HepG2 (cell line): ENCODE measurements around the gene BANP. TPM values are rescaled to one million over a fixed set of nuclear protein-coding genes. Genes with fewer than 3 reads are reported as not detected.

Source experiments
- ATAC-seq: fragments of 200-7000 bp; cut with Tn5 transposase; 3 replicates; pipeline ENCODE4 v1.9.1; 2020; ENCODE audit warnings: mild to moderate bottlenecking, moderate library complexity
- BruUV-seq: library from RNA; stranded (reverse); fragments of 400-500 nt; replicated peaks from 2 replicates; lab custom pipeline; 2021; lab: Mats Ljungman, UMichigan
- CTCF ChIA-PET: fragments of 300-600 bp; formaldehyde crosslinking; extraction: SDS; loops from one replicate; lab custom pipeline; 2021; ENCODE audit warnings: low total read pairs, inconsistent platforms, low intra/inter-chr PET ratio; lab: Yijun Ruan, JAX
- POLR2A ChIA-PET: fragments of 350-600 bp; sonication (Branson Sonifier 250); formaldehyde crosslinking; loops from one replicate; lab custom pipeline; 2020; ENCODE audit warnings: antibody characterized with exemption, inconsistent platforms; lab: Yijun Ruan, JAX
- DNase-seq: peaks from one replicate; pipeline ENCODE4 v3.0.0-alpha.2; 2015; ENCODE audit warnings: low spot score
- FAIRE-seq: peaks from 3 replicates; lab custom pipeline; 2011; peaks lifted over from hg19 to GRCh38; lab: Jason Lieb, UNC
- H2AFZ ChIP-seq: one replicate; pipeline ENCODE4 v1.6.1; 2011; ENCODE audit warnings: low read length, inconsistent platforms
- H3K27ac ChIP-seq: fragments of 300-600 bp; 3 replicates; pipeline ENCODE4 v1.8.0; 2011; ENCODE audit warnings: mixed run types, mild to moderate bottlenecking, mixed read lengths, low read length, inconsistent platforms; ENCODE audit not compliant: insufficient read depth; ENCODE audit errors: extremely low read length
- H3K27me3 ChIP-seq, 2 experiments: fragments of 200-600 bp in 1 of 2; 2 replicates in 1 of 2; 3 replicates in 1 of 2; pipeline versions ENCODE4 v1.6.0 to v1.8.0; 2011; ENCODE audit warnings: low read length in 2 of 2, mild to moderate bottlenecking in 2 of 2, moderate library complexity in 2 of 2, inconsistent platforms in 1 of 2; ENCODE audit not compliant: insufficient read depth in 2 of 2, control insufficient read depth in 1 of 2
- H3K36me3 ChIP-seq, 2 experiments: fragments of 200-600 bp in 1 of 2; replicated peaks in 1 of 2; 2 replicates in 1 of 2; 3 replicates in 1 of 2; pipeline versions ENCODE4 v1.5.1 to v1.8.0; 2011; ENCODE audit warnings: low read length in 2 of 2, inconsistent platforms in 1 of 2; ENCODE audit not compliant: insufficient read depth in 2 of 2, control insufficient read depth in 1 of 2
- H3K4me1 ChIP-seq: 2 replicates; pipeline ENCODE4 v1.5.1; 2012; ENCODE audit warnings: low read length, inconsistent platforms; ENCODE audit not compliant: insufficient read depth
- H3K4me2 ChIP-seq: 2 replicates; pipeline ENCODE4 v1.6.0; 2011; ENCODE audit warnings: low read depth, low read length, inconsistent platforms
- H3K4me3 ChIP-seq, 3 experiments: fragments of 200-600 bp in 1 of 3; sonication (generic), shearing (Covaris generic) in 1 of 3; replicated peaks in 1 of 3; 2 replicates each; pipeline ENCODE4 v1.5.1; 2011 to 2016; ENCODE audit warnings: low read length in 3 of 3, inconsistent platforms in 2 of 3, low read depth in 2 of 3, mild to moderate bottlenecking in 2 of 3, control low read depth in 1 of 3, mixed read lengths in 1 of 3; ENCODE audit not compliant: insufficient read depth in 1 of 3
- H3K79me2 ChIP-seq: one replicate; pipeline ENCODE4 v1.6.1; 2011; ENCODE audit warnings: low read length, inconsistent platforms; ENCODE audit not compliant: insufficient read depth
- H3K9ac ChIP-seq: 2 replicates; pipeline ENCODE4 v1.6.0; 2011; ENCODE audit warnings: mild to moderate bottlenecking, low read depth, low read length, inconsistent platforms; ENCODE audit not compliant: insufficient read depth
- H3K9me3 ChIP-seq: 2 replicates; pipeline ENCODE4 v1.5.1; 2012; ENCODE audit warnings: mild to moderate bottlenecking, low read length
- H4K20me1 ChIP-seq: 2 replicates; pipeline ENCODE4 v1.6.0; 2011; ENCODE audit warnings: inconsistent platforms, mild to moderate bottlenecking, low read length, moderate library complexity; ENCODE audit not compliant: insufficient read depth
- FOXK1 ChIP-seq: sonication (generic); formaldehyde crosslinking; IDR thresholded peaks from 2 replicates; pipeline ENCODE4 v1.4.0; 2020; ENCODE audit warnings: low read depth, missing genetic modification reagents, borderline replicate concordance
- HMGA1 ChIP-seq: sonication (generic); formaldehyde crosslinking; conservative IDR thresholded peaks from 2 replicates; pipeline ENCODE4 v1.4.0; 2020; ENCODE audit warnings: missing genetic modification reagents
- IKZF1 ChIP-seq: fragments of 450-650 bp; IDR thresholded peaks from 2 replicates; pipeline ENCODE4 v1.7.1; 2016
- ISX ChIP-seq: sonication (generic); formaldehyde crosslinking; conservative IDR thresholded peaks from 2 replicates; pipeline ENCODE4 v1.5.0; 2020; ENCODE audit warnings: missing genetic modification reagents
- KDM5B ChIP-seq: sonication (generic); formaldehyde crosslinking; IDR thresholded peaks from 2 replicates; pipeline ENCODE4 v1.4.0; 2020; ENCODE audit warnings: missing genetic modification reagents, mild to moderate bottlenecking, borderline replicate concordance
- PRDM4 ChIP-seq: sonication (generic); formaldehyde crosslinking; IDR thresholded peaks from 2 replicates; pipeline ENCODE4 v1.9.0; 2021; ENCODE audit warnings: missing genetic modification reagents, borderline replicate concordance
- ZBTB38 ChIP-seq: sonication (generic); formaldehyde crosslinking; IDR thresholded peaks from 2 replicates; pipeline ENCODE4 v1.5.1; 2020; ENCODE audit warnings: mild to moderate bottlenecking, missing genetic modification reagents
- ZNF552 ChIP-seq: sonication (generic); formaldehyde crosslinking; IDR thresholded peaks from 2 replicates; pipeline ENCODE4 v1.9.0; 2022; ENCODE audit warnings: missing genetic modification reagents, mild to moderate bottlenecking, borderline replicate concordance
- ZNF772 ChIP-seq: sonication (generic); formaldehyde crosslinking; IDR thresholded peaks from 2 replicates; pipeline ENCODE4 v1.5.0; 2020; ENCODE audit warnings: mild to moderate bottlenecking, missing genetic modification reagents
- WGBS: methylation state at CpG from one replicate; pipeline ENCODE4 v1.1.6; 2017; ENCODE audit warnings: low lambda C conversion rate; 5-methylcytosine and 5-hydroxymethylcytosine counted together
- in situ Hi-C: cut with HindIII; loops from 2 replicates; pipeline ENCODE4 v1.10.0; 2017; ENCODE audit warnings: low pct_unique_long_range_greater_than_20kb; ENCODE audit not compliant: extremely low pct_ligation_motif_present
- intact Hi-C: fragments of 100-400 bp; cut with micrococcal nuclease; formaldehyde crosslinking; loops from one replicate; pipeline ENCODE4 v1.10.0; 2022; ENCODE audit not compliant: unreplicated experiment
- polyA plus RNA-seq, 8 experiments: library from polyadenylated mRNA; depleted of rRNA in 3 of 8; stranded (reverse) in 7 of 8; unstranded in 1 of 8; fragments of >200 nt; fragmentation: Illumina TruSeq in 4 of 8; extraction: Trizol in 4 of 8; gene quantifications; 2 replicates each; pipeline versions ENCODE4 v1.2.1 to v1.2.3, GENCODE V29; 2011 to 2016; ENCODE audit warnings: low read depth in 4 of 8, missing spikeins in 1 of 8, mixed read lengths in 1 of 8; ENCODE audit not compliant: insufficient read depth in 1 of 8
- total RNA-seq, 5 experiments: library from RNA; depleted of rRNA; stranded (reverse); fragments of >200 nt; fragmentation: Illumina TruSeq; extraction: Trizol; gene quantifications; 2 replicates each; pipeline ENCODE4 v1.2.3, GENCODE V29; 2016; ENCODE audit warnings: low read depth in 1 of 5
- TF ChIP-seq, protein P1 (sequence below): sonication (generic); formaldehyde crosslinking; IDR thresholded peaks from 2 replicates; pipeline ENCODE4 v1.4.0; 2020; ENCODE audit warnings: missing genetic modification reagents, mild to moderate bottlenecking, borderline replicate concordance
- TF ChIP-seq, protein P2 (sequence below), 2 experiments: sonication (generic) in 1 of 2; formaldehyde crosslinking in 1 of 2; IDR thresholded peaks; 2 replicates each; pipeline versions ENCODE4 v1.6.1 to v1.9.0; 2014 to 2022; ENCODE audit warnings: antibody characterized with exemption in 1 of 2, borderline replicate concordance in 1 of 2, inconsistent platforms in 1 of 2, low read depth in 1 of 2, missing genetic modification reagents in 1 of 2

Gene BANP
- total and polyA plus RNA-seq, 2 of the 13 experiments (the other 11 are each of a cell fraction or from before 2014, with no cell fraction given): 20.2 to 23.8 TPM

- ChIA-PET POLR2A (no interaction called here), CTCF (no interaction called here)
- no peak overlapping the region for H3K27ac ChIP-seq
- in situ Hi-C loops (no loop called here), intact Hi-C loops (loop anchor here (5.0 kb wide), 1 partner anchor 164 kb away; the partner anchor contains the start of gene KLHDC4)
- no peak for DNase-seq
- no peak for ATAC-seq
- BruUV-seq: no TSS peak
- no peaks in the 10 kb centered on the region for H3K9me3 ChIP-seq
- peaks cover 5 to 20% of the 10 kb centered on the region in 2 experiments; a peak in 4 of 5 replicates for H3K36me3 ChIP-seq
- FAIRE-seq: no peak
- H3K4me2 ChIP-seq: peak overlapping the region; percentile 90; the same call in 1 of the 2 replicates
- peaks cover 70% of the 10 kb centered on the region for H4K20me1 ChIP-seq
- peaks cover 91% of the 10 kb centered on the region for H3K79me2 ChIP-seq
- WGBS: 91% methylated on average over 17 of the region's 17 CpGs
- H3K4me1 ChIP-seq: peaks cover 46% of the 10 kb centered on the region
- no peak overlapping the region for H3K4me3 ChIP-seq
- H3K27me3 ChIP-seq: no peaks in the 10 kb centered on the region; a peak in 1 of 5 replicates
- H2AFZ ChIP-seq: no peak overlapping the region
- no peak overlapping the region for H3K9ac ChIP-seq
- TF ChIP-seq ZBTB38 (CRISPR knock-in tag): peak; percentile 85
- 0 out of 2 replicates have a peak, but pooled peaks have one; percentile 21 for TF ChIP-seq KDM5B (CRISPR knock-in tag)
- TF ChIP-seq PRDM4 (CRISPR knock-in tag): no peak
- no peak for TF ChIP-seq FOXK1 (CRISPR knock-in tag)
- no peak for TF ChIP-seq ZNF772 (CRISPR knock-in tag)
- no peak for TF ChIP-seq IKZF1
- TF ChIP-seq, protein P1, sequence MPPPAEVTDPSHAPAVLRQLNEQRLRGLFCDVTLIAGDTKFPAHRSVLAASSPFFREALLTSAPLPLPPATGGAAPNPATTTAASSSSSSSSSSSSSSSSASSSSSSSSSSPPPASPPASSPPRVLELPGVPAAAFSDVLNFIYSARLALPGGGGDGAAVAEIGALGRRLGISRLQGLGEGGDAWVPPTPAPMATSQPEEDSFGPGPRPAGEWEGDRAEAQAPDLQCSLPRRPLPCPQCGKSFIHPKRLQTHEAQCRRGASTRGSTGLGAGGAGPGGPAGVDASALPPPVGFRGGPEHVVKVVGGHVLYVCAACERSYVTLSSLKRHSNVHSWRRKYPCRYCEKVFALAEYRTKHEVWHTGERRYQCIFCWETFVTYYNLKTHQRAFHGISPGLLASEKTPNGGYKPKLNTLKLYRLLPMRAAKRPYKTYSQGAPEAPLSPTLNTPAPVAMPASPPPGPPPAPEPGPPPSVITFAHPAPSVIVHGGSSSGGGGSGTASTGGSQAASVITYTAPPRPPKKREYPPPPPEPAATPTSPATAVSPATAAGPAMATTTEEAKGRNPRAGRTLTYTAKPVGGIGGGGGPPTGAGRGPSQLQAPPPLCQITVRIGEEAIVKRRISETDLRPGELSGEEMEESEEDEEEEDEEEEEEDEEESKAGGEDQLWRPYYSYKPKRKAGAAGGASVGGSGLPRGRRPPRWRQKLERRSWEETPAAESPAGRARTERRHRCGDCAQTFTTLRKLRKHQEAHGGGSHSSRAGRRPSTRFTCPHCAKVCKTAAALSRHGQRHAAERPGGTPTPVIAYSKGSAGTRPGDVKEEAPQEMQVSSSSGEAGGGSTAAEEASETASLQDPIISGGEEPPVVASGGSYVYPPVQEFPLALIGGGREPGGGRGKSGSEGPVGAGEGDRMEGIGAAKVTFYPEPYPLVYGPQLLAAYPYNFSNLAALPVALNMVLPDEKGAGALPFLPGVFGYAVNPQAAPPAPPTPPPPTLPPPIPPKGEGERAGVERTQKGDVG: 0 out of 2 replicates have a peak, but pooled peaks have one; percentile 38
- no peak for TF ChIP-seq ZNF552 (CRISPR knock-in tag)
- no peak for TF ChIP-seq ISX
- no peak for TF ChIP-seq HMGA1
- TF ChIP-seq, protein P2, sequence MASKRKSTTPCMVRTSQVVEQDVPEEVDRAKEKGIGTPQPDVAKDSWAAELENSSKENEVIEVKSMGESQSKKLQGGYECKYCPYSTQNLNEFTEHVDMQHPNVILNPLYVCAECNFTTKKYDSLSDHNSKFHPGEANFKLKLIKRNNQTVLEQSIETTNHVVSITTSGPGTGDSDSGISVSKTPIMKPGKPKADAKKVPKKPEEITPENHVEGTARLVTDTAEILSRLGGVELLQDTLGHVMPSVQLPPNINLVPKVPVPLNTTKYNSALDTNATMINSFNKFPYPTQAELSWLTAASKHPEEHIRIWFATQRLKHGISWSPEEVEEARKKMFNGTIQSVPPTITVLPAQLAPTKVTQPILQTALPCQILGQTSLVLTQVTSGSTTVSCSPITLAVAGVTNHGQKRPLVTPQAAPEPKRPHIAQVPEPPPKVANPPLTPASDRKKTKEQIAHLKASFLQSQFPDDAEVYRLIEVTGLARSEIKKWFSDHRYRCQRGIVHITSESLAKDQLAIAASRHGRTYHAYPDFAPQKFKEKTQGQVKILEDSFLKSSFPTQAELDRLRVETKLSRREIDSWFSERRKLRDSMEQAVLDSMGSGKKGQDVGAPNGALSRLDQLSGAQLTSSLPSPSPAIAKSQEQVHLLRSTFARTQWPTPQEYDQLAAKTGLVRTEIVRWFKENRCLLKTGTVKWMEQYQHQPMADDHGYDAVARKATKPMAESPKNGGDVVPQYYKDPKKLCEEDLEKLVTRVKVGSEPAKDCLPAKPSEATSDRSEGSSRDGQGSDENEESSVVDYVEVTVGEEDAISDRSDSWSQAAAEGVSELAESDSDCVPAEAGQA (IDR thresholded peaks at IDR 0.05; ENCODE audit: low read depth): no peak
- TF ChIP-seq, protein P2 (CRISPR knock-in tag; IDR thresholded peaks at IDR 0.05; ENCODE audit: borderline replicate concordance): no peak
Observed at GRCh38 chr16:87931504-87931903, 19.7 kb upstream of the BANP start.
